ENCODE results near the gene MIOX.

DNA sequence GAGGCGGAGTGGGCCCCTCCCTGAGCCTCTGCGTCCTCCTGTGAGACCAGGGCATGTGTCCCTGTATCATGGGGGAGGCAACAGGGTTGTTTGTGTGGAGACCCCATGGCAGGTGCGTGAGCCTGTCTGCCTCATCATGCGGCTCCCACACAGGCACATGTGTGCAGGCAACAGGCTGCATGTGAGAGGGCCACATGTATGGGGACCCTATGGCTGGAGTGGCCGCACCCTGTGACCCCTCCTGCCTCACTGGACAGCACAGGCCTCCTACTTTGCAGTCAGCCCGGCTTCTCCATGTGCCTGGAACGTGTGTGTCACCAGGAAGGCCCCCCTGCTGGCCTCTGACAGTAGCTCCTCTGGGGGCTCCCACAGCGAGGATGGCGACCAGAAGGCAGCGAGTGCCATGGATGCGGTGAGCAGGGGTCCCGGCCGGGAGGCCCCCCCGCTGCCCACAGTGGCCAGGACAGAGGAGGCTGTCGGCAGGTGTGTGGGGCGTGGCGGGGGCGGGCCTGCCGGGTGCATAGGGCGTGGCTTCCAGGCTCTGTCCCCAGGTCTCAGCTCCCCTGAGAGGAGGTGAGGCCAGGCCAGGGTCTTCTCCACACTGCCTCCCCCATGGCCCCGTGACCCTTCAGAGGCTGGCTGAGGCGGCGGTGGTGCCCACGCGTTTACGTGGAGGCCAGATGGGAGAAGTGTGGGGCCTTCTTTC lies 46.0 kb upstream of the MIOX start:
- TF ChIP-seq POLR2A (IDR thresholded peaks at IDR 0.05), result no peak
- TF ChIP-seq, protein P1, sequence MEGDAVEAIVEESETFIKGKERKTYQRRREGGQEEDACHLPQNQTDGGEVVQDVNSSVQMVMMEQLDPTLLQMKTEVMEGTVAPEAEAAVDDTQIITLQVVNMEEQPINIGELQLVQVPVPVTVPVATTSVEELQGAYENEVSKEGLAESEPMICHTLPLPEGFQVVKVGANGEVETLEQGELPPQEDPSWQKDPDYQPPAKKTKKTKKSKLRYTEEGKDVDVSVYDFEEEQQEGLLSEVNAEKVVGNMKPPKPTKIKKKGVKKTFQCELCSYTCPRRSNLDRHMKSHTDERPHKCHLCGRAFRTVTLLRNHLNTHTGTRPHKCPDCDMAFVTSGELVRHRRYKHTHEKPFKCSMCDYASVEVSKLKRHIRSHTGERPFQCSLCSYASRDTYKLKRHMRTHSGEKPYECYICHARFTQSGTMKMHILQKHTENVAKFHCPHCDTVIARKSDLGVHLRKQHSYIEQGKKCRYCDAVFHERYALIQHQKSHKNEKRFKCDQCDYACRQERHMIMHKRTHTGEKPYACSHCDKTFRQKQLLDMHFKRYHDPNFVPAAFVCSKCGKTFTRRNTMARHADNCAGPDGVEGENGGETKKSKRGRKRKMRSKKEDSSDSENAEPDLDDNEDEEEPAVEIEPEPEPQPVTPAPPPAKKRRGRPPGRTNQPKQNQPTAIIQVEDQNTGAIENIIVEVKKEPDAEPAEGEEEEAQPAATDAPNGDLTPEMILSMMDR (IDR thresholded peaks at IDR 0.05), result no peak
